GM21717 (cell line): Measurements from ENCODE around the gene KCNC1.

Source experiments
- ATAC-seq: cut with Tn5 transposase; IDR thresholded peaks from one replicate; pipeline ENCODE4 v1.9.1; 2021; ENCODE audit warnings: mild to moderate bottlenecking, moderate library complexity; ENCODE audit not compliant: unreplicated experiment

Gene KCNC1

DNA sequence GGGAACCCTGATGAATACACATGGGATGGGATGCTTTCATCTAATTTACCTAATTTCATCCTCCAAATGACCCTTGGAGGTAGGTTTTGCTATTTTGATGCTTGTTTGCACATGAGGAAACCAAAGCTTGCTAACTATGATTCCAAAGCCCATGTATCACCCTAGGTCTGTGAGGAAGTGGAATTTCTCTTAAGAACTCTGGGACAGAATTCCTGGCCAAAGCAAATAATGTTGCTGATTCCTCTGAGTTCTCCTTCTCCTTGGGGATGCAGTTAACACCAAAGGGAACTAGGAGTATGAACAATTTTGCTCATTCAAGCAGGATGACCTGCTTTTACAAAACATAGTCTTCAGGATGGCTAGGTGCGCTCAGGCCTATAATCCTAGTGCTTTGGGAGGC, 80.0 kb downstream of the KCNC1 start:
- no peak for ATAC-seq

DNA sequence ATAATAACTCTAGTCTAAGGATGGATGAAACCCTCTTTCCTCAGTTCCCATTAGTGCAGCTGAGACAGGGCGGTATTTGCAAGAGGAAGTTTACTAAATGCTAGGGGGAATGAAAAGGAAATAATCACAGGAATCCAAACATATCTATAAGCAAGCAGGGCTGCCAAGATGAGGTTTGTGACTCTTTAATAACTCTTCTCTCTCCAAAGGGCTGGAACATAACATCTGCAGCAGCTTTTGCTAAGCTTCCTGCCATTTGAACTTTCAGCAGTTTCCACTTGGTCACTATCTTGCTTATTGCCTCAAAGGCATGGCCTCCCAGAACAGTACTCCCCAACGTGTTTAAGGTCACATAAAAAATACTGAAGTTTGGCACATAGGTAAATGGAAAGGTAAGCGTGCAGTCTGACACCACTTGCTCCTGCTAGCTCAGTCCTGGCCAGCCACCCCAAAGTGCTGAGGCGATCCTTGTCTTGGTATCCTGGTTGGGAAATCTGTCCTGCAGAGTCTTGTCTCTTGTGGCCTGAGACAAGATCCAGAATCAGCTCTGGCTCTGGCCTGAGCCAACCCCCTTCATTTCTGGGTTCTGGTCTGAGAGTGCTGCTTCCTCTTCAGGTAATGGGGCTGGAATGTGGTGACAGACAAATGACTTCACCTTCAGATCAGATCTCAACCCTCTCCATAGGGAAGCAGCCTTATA, 81.8 kb downstream of the KCNC1 start:
- no peak for ATAC-seq

DNA sequence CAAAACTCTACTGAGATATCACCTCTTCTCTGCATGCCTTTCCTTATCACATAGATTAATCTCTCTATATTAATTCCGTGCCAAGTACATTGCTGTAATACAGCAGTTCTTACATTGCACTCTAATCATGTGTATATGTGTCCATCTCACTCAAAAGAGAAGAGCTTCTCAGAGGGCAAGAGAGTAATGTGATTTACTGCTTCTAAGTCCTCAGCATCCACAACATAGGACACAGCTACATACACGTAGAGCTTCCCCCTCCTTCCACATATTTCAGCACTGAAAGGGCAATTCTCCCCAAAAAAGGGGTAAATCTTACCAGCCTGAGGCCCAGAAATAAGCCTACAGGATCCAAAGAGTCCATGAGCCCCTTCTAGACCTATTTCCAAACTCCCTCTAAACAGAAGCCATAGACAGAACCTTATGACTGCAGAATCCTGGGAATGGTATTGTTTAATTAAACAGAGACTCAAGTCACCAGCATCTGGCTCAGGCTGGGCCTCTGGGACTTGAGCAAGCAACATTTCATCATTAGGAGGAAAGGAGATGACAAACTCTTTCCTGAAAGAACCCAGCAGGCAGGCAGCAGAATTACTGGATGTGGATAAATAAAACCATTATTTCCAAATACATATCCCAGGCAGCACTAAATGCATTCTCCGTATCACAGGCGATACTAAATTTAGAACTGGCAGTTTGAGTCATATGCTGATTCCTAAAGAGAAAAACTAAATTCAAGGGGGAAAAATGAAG, 87.2 kb downstream of the KCNC1 start:
- no peak for ATAC-seq

DNA sequence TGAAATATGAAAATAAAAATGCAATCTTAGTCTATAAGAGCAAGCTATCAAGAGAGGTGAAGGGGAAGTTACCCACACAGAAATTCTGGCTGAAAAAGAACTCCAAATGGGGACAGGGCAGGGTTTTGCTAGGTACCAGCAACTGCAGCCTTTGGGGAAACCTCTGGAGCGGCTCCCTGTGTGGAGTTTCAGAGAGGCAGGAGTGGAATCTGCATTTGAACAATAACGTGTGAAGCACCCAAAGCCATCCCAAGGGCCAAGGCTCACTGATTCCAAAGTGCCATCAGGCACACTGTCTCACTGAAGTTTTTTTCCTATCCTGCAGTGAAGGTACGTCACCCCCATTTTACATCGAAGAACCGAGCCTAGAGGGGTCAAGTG, 87.8 kb downstream of the KCNC1 start:
- ATAC-seq = no peak

DNA sequence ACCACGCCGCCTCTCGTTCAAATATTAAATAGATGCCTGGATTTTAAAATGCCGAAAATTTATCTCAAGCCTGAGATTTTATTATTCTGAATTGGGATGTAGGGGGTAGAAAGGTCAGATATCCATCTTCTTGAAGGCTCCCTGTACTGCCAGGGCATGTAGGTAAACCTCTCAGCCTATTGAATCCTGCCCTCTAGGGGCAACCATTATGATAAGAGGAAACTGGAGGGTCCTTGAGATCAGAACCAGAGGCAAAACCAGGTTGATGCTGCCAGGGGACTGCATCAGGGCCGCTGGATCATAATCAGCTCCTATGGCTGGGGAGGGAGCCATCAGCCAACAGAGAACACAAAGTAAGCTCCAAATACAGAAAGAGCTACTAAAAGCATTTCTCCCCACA, 92.4 kb downstream of the KCNC1 start:
- ATAC-seq = no peak

DNA sequence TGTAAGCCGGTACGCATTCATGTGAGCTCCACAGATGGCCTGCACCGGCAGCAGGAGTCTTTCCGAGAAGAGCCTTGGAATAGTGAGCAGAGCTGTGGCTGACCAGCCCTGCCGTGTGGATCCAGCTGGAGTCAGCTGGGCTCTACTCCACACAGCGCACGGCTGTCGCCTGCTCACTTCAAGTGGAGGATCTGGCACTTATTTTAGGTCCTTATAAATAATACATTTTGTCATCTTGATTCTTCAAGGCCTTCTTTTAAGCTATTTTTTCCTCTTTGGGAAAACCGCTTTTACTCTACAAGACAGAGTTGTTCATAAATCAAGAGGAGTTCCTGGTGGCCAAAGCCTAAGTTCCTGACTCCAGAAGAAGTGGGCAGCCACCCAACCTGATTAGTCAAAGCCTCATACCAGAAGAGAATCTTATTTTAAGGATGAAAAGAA, 93.8 kb downstream of the KCNC1 start:
- no peak for ATAC-seq

DNA sequence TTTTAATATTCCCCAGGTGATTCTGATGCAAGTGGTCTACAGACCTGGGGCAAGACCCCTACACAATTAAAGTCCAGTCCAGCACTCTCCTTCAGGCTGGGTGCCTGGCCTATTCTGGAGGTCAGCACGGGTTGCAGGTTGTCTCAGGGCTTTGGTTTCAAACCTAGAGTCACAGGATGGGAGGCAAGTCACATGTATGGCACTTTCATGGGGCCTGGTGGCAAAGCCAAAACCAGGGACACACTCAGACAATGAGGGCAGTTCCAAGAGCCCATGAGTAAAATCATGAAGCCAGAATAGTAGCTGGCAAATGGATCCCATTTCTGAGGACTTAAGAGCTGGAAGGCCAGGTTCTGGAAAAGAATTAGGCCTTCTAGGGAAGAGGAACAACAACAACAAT, 96.6 kb downstream of the KCNC1 start:
- no peak for ATAC-seq

DNA sequence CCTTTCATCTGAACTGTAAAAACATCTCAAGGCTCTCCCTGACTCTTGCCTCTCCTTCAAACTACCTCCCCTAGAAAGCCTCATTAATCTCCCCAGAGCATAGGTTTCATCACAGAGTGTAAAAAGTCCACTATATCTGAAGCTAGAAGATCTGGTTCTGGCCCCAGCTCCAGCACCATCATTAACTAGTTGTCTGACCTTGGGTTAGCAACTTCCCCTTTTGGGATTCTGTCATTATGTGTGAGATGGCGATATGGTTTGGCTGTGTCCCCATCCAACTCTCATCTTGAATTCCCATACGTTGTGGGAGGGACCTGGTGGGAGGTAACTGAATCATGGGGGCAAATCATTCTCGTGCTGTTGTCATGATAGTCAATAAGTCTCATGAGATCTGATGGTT, 97.3 kb downstream of the KCNC1 start:
- no peak for ATAC-seq
